ENCODE data around the gene NYAP2.

Gene NYAP2

GRCh38 chr2:225637259-225637658 is 237.7 kb downstream of the NYAP2 start:
- DNase-seq = no peak

GRCh38 chr2:225640550-225640949 is 241.0 kb downstream of the NYAP2 start:
- DNase-seq = no peak

DNA sequence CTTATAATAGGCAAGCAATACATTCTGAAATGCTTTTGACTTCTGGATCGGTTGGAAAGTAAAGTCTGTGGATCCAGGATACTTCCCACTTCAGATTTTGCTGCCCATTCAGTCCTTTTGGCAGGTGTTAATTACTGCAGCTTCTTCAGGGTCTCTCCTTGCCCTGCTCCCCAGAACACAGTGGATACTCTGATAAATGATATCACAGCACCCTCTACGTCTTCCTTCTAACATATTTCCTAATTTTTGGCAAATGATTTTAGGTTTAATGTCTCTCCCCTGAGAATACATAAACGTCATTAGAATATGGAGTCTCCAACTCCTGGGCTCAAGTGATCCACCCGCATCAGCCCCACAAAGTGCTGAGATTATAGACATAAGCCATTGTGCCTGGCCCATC is 249.8 kb downstream of the NYAP2 start:
- no peak for DNase-seq

- no peak for DNase-seq
These were observed 250.5 kb downstream of the NYAP2 start for GRCh38 chr2:225650041-225650440.

- DNase-seq = peak; percentile 38 to 66 (median 65)
These were observed 261.0 kb downstream of the NYAP2 start for GRCh38 chr2:225660262-225661131.

GRCh38 chr2:225662101-225662500 is 262.6 kb downstream of the NYAP2 start:
- DNase-seq = no peak

DNA sequence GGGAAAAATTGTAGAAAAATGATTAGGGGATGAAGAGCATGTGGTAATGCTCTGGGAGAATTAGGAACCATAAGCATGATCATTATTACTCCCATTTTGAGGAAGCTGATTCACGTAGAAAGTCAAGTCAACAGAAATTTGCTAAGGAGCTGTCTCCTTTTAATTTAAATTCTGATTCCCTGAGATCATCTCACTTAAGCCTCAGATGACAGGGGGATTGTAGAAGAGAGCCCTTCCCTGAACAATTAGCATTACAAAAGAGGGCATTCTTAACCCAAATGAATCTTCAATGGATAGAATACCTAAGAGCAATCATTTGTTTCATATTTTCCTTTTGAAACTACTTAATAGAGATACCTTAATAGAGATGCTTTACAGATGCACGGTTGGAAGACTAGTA is 267.9 kb downstream of the NYAP2 start:
- no peak for DNase-seq

DNA sequence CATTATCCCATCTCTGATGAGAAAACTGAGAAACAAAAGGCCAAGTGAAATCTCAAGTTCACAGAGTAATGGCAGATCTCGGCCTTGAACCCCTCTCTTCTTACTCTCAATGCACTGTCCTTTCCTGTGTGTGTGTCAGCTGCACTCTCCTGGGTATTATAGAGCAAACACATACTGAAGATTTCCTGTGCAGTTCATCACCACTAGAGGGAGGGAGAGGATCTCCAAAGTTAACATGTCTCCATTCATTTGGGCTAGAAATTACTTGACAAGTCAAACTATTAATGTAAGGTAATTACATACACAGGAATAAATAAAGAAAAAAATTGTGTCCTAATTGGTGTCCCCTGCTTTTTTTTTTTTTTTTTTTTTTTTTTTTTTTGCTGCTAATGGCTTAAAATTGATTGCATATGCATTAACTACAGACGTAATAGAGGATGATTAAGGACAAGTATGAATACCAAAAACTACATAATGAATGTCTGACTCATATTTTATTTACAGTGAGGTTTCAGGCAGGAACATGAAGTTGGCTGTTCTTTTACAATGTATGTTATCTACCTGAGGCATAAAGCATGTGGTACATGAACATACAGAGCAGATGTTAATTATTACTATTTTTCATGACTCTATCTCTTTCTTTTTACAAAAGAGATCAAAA is 269.2 kb downstream of the NYAP2 start:
- no peak for DNase-seq

DNA sequence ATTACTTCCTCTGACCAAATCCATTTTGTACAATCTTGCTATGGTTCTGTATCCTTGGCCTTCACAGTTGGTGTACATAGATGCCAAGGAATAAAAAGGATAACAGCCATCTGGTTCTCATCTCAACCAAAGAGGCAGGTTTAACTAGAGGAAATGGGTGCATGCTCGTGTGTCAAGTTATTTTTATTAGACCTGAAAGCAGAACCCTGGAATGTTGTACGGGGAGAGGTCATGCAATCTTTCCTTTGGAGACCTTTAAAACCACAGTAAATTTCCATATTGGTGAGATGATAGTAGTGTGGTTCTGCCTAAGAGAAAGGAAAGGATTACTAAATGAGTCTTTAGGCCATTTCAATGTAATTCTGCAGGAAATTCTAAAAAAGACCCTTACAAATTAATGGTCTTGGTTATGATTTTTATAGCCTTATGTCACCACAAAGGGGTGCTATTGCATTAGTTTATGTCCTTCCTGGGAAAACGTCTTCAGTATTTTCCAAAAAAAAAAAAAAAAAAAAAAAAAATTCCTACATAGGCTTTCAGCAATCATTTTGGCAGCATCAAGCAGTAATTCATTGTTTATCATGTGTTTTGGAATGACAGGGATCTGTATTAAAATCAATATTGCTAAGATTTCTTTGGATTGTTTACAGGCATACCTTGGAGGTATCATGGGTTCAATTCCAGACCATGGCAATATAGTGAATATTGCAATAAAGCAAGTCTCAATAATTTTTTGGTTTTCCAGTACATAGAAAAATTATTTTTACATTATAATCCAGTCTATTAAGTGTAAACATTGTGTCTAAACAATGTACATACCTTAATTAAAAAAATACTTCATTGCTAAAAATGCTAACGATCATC is 270.8 kb downstream of the NYAP2 start:
- DNase-seq = no peak

GRCh38 chr2:225678792-225679191 is 279.3 kb downstream of the NYAP2 start:
- no peak for DNase-seq

DNA sequence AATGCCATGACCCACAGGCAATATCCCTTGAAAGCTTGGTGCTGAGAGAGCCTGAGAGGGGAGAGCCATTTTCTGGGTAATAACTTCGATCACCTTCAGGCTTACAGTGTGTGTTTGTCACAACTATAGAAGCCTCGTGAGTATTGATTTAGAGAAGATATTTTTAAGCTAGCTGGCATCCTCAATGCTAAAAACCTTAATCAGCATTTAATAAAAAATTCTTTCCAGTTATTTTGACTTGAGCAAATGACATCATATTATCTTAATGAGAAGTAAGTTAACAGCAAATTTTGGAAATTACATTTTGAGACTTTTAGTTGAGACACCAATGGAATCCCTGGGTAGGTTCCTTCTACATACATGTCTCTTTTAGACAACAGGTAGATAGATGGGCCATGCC is 283.7 kb downstream of the NYAP2 start:
- DNase-seq = no peak

DNA sequence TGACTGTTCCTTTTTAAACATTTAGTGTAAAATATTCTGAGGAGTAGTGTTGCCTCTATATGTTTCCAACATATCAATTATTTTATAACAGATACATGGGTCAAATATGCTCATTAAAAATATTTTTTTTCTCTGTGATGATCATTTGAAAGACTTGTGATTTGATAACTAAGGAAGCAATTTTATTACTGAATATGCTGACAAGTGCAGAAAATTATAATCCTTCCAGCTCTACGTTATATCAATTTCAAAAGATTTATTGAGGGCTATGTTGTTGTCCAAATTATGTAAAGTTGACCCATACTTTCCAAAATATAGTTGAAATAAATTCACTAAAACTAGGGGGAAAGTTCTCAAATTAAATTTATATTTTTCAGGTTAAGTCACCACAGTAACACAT is 290.6 kb downstream of the NYAP2 start:
- DNase-seq = no peak

GRCh38 chr2:225691711-225692110 is 292.2 kb downstream of the NYAP2 start:
- no peak for DNase-seq

DNA sequence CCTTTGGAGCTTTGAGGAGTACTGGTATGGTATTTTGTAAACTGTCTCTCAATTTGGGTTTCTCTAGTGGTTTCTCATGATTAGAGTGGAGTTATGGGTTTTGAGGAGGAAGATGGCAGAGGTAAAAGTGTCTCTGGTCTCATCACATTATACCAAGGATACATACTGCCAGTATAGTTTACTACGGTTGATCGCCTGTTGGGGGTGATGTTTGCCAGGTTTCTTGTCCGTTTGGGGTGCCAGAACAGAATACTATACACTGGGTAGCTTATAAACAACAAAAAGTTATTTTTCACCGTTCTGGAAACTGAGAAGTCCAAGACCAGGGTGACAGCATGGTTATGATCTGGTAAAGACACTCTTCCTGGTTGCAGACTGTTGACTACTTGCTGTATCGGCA is 293.7 kb downstream of the NYAP2 start:
- DNase-seq = no peak

- DNase-seq = no peak
These were observed 295.2 kb downstream of the NYAP2 start for GRCh38 chr2:225694664-225695063.

GRCh38 chr2:225697936-225698335 is 298.4 kb downstream of the NYAP2 start:
- DNase-seq = no peak

Measured in activated naive CD4-positive, alpha-beta T cell (primary cell).